CD14-positive monocyte (primary cell): ENCODE results near the gene FRMD4A. TPM values are rescaled to one million over a fixed set of nuclear protein-coding genes. Genes with fewer than 3 reads are reported as not detected.
"Not testable (repeated sequence)": the region's sequence is repeated elsewhere in the genome, so short reads cannot be mapped to it uniquely, and the experiment has no call there.

Experiments
- DNase-seq, 3 donors: peaks; one replicate each; pipeline ENCODE4 v3.0.0-alpha.2; 2011 to 2022
- H2AFZ ChIP-seq: 2 replicates; pipeline ENCODE4 v1.6.0; 2012; ENCODE audit warnings: mild to moderate bottlenecking, low read depth, low read length, inconsistent platforms; ENCODE audit not compliant: insufficient read depth, poor library complexity, severe bottlenecking
- H3K27ac ChIP-seq, 2 donors: 1 replicate in 1 of 2; 2 replicates in 1 of 2; pipeline ENCODE4 v1.5.1; 2012 to 2013; ENCODE audit warnings: low read length in 2 of 2, control low read depth in 1 of 2, inconsistent platforms in 1 of 2, low read depth in 1 of 2, mild to moderate bottlenecking in 1 of 2
- H3K27me3 ChIP-seq, 2 donors: one replicate each; pipeline versions ENCODE4 v1.6.0 to v1.6.1; 2011 to 2013; ENCODE audit warnings: low read length in 2 of 2; ENCODE audit not compliant: control insufficient read depth in 2 of 2, insufficient read depth in 2 of 2
- H3K36me3 ChIP-seq, 2 donors: replicated peaks in 1 of 2; 1 replicate in 1 of 2; 2 replicates in 1 of 2; pipeline versions ENCODE4 v1.5.1 to v1.6.1; 2012 to 2013; ENCODE audit warnings: low read length in 2 of 2, control low read depth in 1 of 2, inconsistent platforms in 1 of 2, mild to moderate bottlenecking in 1 of 2; ENCODE audit not compliant: insufficient read depth in 2 of 2, control insufficient read depth in 1 of 2
- H3K4me1 ChIP-seq, 2 donors: 1 replicate in 1 of 2; 2 replicates in 1 of 2; pipeline versions ENCODE4 v1.5.1 to v1.6.1; 2012 to 2013; ENCODE audit warnings: low read length in 2 of 2, control low read depth in 1 of 2, inconsistent platforms in 1 of 2, mild to moderate bottlenecking in 1 of 2, moderate library complexity in 1 of 2; ENCODE audit not compliant: insufficient read depth in 2 of 2, control insufficient read depth in 1 of 2
- H3K4me2 ChIP-seq: replicated peaks from 2 replicates; pipeline ENCODE3; 2012; ENCODE audit warnings: low read length, moderate library complexity, mild to moderate bottlenecking; ENCODE audit not compliant: poor library complexity, severe bottlenecking; ENCODE audit errors: extremely low read depth
- H3K4me3 ChIP-seq, 3 experiments: fragments of 200-600 bp in 1 of 3; sonication (generic) in 1 of 3; replicated peaks in 1 of 3; 1 replicate in 2 of 3; 2 replicates in 1 of 3; pipeline ENCODE4 v1.5.1; 2011 to 2013; ENCODE audit warnings: low read length in 3 of 3, mild to moderate bottlenecking in 3 of 3, control low read depth in 2 of 3, low read depth in 2 of 3, inconsistent platforms in 1 of 3, moderate library complexity in 1 of 3
- H3K79me2 ChIP-seq: 2 replicates; pipeline ENCODE4 v1.6.0; 2012; ENCODE audit warnings: mild to moderate bottlenecking, control low read depth, inconsistent platforms, low read length, moderate library complexity; ENCODE audit not compliant: insufficient read depth
- H3K9ac ChIP-seq: 2 replicates; pipeline ENCODE4 v1.6.0; 2017; ENCODE audit warnings: low read length, mild to moderate bottlenecking; ENCODE audit not compliant: insufficient read depth, poor library complexity, severe bottlenecking
- H3K9me3 ChIP-seq, 2 donors: replicated peaks in 1 of 2; 1 replicate in 1 of 2; 2 replicates in 1 of 2; pipeline versions ENCODE4 v1.5.1 to v1.6.1; 2012 to 2013; ENCODE audit warnings: low read length in 2 of 2, control low read depth in 1 of 2; ENCODE audit not compliant: control insufficient read depth in 1 of 2, insufficient read depth in 1 of 2
- H4K20me1 ChIP-seq: 2 replicates; pipeline ENCODE4 v1.6.0; 2012; ENCODE audit warnings: mild to moderate bottlenecking, low read length, control low read depth, moderate library complexity; ENCODE audit not compliant: insufficient read depth
- H3K27ac Mint-ChIP-seq, 7 donors: one replicate each; pipeline ENCODE4 v1.8.0; 2020; ENCODE audit warnings: mild to moderate bottlenecking in 7 of 7, mixed read lengths in 7 of 7, moderate library complexity in 6 of 7, inconsistent platforms in 2 of 7
- H3K27me3 Mint-ChIP-seq, 3 donors: one replicate each; pipeline ENCODE4 v1.8.0; 2021 to 2022; ENCODE audit warnings: low read depth in 3 of 3, mild to moderate bottlenecking in 3 of 3, mixed read lengths in 3 of 3, moderate library complexity in 3 of 3, inconsistent platforms in 1 of 3
- H3K36me3 Mint-ChIP-seq, 2 donors: one replicate each; pipeline ENCODE4 v1.8.0; 2020; ENCODE audit warnings: mixed read lengths in 2 of 2, inconsistent platforms in 1 of 2, mild to moderate bottlenecking in 1 of 2
- H3K4me1 Mint-ChIP-seq: one replicate; pipeline ENCODE4 v1.8.0; 2020; ENCODE audit warnings: mild to moderate bottlenecking, mixed read lengths
- H3K4me3 Mint-ChIP-seq, 2 donors: one replicate each; pipeline ENCODE4 v1.8.0; 2020; ENCODE audit warnings: mild to moderate bottlenecking in 2 of 2, mixed read lengths in 2 of 2, moderate library complexity in 1 of 2
- H3K9me3 Mint-ChIP-seq, 7 donors: one replicate each; pipeline ENCODE4 v1.8.0; 2020 to 2022; ENCODE audit warnings: mixed read lengths in 7 of 7, mild to moderate bottlenecking in 6 of 7, moderate library complexity in 6 of 7, inconsistent platforms in 2 of 7
- WGBS: methylation state at CpG from one replicate; pipeline ENCODE4 v1.1.5; 2013; ENCODE audit warnings: missing lambda C conversion rate; ENCODE audit not compliant: insufficient coverage; 5-methylcytosine and 5-hydroxymethylcytosine counted together
- intact Hi-C, 2 donors: fragments of 100-400 bp; cut with micrococcal nuclease; formaldehyde crosslinking; loops; one replicate each; pipeline versions ENCODE4 v1.15.0 to v1.15.1; 2023
- polyA plus RNA-seq, 3 donors: library from polyadenylated mRNA; depleted of rRNA in 1 of 3; unstranded in 2 of 3; stranded (reverse) in 1 of 3; fragments of 300-500 nt in 2 of 3; fragments of >200 nt in 1 of 3; fragmentation: Illumina TruSeq in 2 of 3; gene quantifications; 1 replicate in 2 of 3; 2 replicates in 1 of 3; pipeline ENCODE4 v1.2.3, GENCODE V29; 2012 to 2021
- TF ChIP-seq, protein P1 (sequence below): fragments of 200-600 bp; IDR thresholded peaks from one replicate; pipeline ENCODE4 v1.8.0; 2022; ENCODE audit warnings: antibody characterized with exemption, mild to moderate bottlenecking

The FRMD4A gene
- polyA plus RNA-seq, 3 donors, result 0.12 TPM; not detected in 2

DNA sequence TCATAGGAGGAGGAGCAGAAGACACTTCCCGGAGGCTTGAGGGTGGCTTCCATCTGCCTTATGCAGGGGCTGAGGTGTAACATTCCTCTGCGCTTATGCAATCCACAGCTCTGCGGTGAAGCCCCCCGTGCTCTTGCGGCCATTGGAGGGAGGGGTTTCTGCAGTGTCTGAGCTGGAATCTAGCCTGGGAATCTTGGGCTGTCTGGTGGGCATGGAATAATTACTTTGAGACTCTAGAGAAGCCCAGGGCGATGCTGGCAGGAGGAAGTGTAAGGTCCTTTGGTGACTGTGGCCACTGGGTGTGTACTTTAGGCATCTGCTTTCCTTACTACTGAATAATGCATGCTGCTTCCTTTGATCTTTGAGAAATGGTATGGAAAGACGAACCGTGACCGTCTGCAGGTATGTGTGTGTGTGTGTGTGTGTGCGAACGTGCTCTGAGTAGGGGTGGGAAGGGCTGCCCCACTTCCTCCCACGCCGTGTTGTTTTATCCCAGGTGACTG lies 563.0 kb downstream of the FRMD4A start:
- H3K4me1 Mint-ChIP-seq, result peaks cover 14% of the 10 kb centered on the region
- H3K9ac ChIP-seq, result no peak overlapping the region
- H3K36me3 Mint-ChIP-seq, result no peaks in the 10 kb centered on the region
- H3K79me2 ChIP-seq, result no peaks in the 10 kb centered on the region
- no peak overlapping the region for H3K4me3 ChIP-seq
- 69% methylated on average over 6 of the region's 13 CpGs for WGBS
- H3K4me3 Mint-ChIP-seq, result peak overlapping the region in 1 of 2 donors; percentile 25
- H3K27me3 Mint-ChIP-seq, result peaks cover 3 to 9% (median 9%) of the 10 kb centered on the region in 3 donors
- no peaks in the 10 kb centered on the region for H3K36me3 ChIP-seq
- H3K27me3 ChIP-seq, result no peaks in the 10 kb centered on the region
- no peaks in the 10 kb centered on the region for H4K20me1 ChIP-seq
- no peak overlapping the region for H3K27ac ChIP-seq
- no peak overlapping the region for H3K4me2 ChIP-seq
- no peak overlapping the region for H3K27ac Mint-ChIP-seq
- H2AFZ ChIP-seq, result no peak overlapping the region
- no peaks in the 10 kb centered on the region for H3K9me3 ChIP-seq
- intact Hi-C loops, result no loop called here
- H3K4me1 ChIP-seq, result peaks cover 6 to 9% of the 10 kb centered on the region in 2 donors
- peaks cover 0 to 1% (median 0%) of the 10 kb centered on the region in 7 donors for H3K9me3 Mint-ChIP-seq
- TF ChIP-seq, protein P1, sequence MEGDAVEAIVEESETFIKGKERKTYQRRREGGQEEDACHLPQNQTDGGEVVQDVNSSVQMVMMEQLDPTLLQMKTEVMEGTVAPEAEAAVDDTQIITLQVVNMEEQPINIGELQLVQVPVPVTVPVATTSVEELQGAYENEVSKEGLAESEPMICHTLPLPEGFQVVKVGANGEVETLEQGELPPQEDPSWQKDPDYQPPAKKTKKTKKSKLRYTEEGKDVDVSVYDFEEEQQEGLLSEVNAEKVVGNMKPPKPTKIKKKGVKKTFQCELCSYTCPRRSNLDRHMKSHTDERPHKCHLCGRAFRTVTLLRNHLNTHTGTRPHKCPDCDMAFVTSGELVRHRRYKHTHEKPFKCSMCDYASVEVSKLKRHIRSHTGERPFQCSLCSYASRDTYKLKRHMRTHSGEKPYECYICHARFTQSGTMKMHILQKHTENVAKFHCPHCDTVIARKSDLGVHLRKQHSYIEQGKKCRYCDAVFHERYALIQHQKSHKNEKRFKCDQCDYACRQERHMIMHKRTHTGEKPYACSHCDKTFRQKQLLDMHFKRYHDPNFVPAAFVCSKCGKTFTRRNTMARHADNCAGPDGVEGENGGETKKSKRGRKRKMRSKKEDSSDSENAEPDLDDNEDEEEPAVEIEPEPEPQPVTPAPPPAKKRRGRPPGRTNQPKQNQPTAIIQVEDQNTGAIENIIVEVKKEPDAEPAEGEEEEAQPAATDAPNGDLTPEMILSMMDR, result no peak
- DNase-seq, result no peak

DNA sequence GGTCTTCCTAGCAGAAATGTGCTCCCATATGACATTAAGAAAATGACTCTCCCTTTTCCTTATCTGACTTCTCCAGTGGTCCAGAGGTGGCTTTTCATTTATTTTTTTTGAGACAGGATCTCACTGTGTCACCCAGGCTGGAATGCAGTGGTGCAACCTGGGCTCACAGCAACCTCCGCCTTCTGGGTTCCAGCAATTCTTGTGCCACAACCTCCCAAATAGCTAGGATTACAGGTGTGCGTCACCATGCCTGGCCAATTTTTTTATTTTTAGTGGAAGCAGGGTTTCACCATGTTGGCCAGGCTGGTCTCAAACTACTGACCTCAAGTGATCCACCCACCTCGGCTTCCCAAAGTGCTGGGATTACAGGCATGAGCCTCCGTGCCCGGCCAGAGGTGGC lies 563.6 kb downstream of the FRMD4A start:
- H3K36me3 Mint-ChIP-seq, H3K27ac ChIP-seq, H4K20me1 ChIP-seq, H3K4me3 ChIP-seq, H3K9ac ChIP-seq, DNase-seq, H3K9me3 ChIP-seq, H2AFZ ChIP-seq, H3K4me2 ChIP-seq, H3K4me1 ChIP-seq, H3K27ac Mint-ChIP-seq, H3K27me3 ChIP-seq, intact Hi-C loops, H3K9me3 Mint-ChIP-seq, H3K79me2 ChIP-seq, H3K4me3 Mint-ChIP-seq, H3K36me3 ChIP-seq: not testable (repeated sequence)
- WGBS, result 100% methylated on average over 4 of the region's 5 CpGs
- H3K27me3 Mint-ChIP-seq, result peaks cover 0 to 10% (median 9%) of the 10 kb centered on the region in 3 donors
- H3K4me1 Mint-ChIP-seq, result peaks cover 14% of the 10 kb centered on the region
